Measurements from ENCODE around the gene MTMR6.

Gene MTMR6

GRCh38 chr13:25224151-25224550 lies 63.1 kb downstream of the MTMR6 start:
- in situ Hi-C loops (cut with HindIII; ENCODE audit: low sequenced_read_pairs), result no loop called here

- in situ Hi-C loops (cut with HindIII; ENCODE audit: low sequenced_read_pairs), result no loop called here
Observed at GRCh38 chr13:25222740-25223139, 64.5 kb downstream of the MTMR6 start.

- in situ Hi-C loops (cut with HindIII; ENCODE audit: low sequenced_read_pairs), result no loop called here
Observed at GRCh38 chr13:25218019-25218418, 69.3 kb downstream of the MTMR6 start.

GRCh38 chr13:25217023-25217885 lies 70.0 kb downstream of the MTMR6 start:
- in situ Hi-C loops (cut with HindIII; ENCODE audit: low sequenced_read_pairs), result no loop called here

- in situ Hi-C loops (cut with HindIII; ENCODE audit: low sequenced_read_pairs), result no loop called here
Observed at GRCh38 chr13:25215253-25215575, 72.1 kb downstream of the MTMR6 start.

- in situ Hi-C loops (cut with HindIII; ENCODE audit: low sequenced_read_pairs), result no loop called here
Observed at GRCh38 chr13:25214491-25215252, 72.6 kb downstream of the MTMR6 start.

- in situ Hi-C loops (cut with HindIII; ENCODE audit: low sequenced_read_pairs), result no loop called here
Observed at GRCh38 chr13:25213715-25214114, 73.6 kb downstream of the MTMR6 start.

GRCh38 chr13:25210842-25211569 lies 76.3 kb downstream of the MTMR6 start:
- in situ Hi-C loops (cut with HindIII; ENCODE audit: low sequenced_read_pairs), result no loop called here

GRCh38 chr13:25207291-25207810 lies 79.9 kb downstream of the MTMR6 start:
- in situ Hi-C loops (cut with HindIII; ENCODE audit: low sequenced_read_pairs), result no loop called here

GRCh38 chr13:25204863-25205262 lies 82.4 kb downstream of the MTMR6 start:
- in situ Hi-C loops (cut with HindIII; ENCODE audit: low sequenced_read_pairs), result no loop called here

- in situ Hi-C loops (cut with HindIII; ENCODE audit: low sequenced_read_pairs), result no loop called here
Observed at GRCh38 chr13:25203127-25203740, 84.1 kb downstream of the MTMR6 start.

- in situ Hi-C loops (cut with HindIII; ENCODE audit: low sequenced_read_pairs), result no loop called here
Observed at GRCh38 chr13:25200783-25201182, 86.5 kb downstream of the MTMR6 start.

- in situ Hi-C loops (cut with HindIII; ENCODE audit: low sequenced_read_pairs), result no loop called here
Observed at GRCh38 chr13:25198647-25199046, 88.6 kb downstream of the MTMR6 start.

- in situ Hi-C loops (cut with HindIII; ENCODE audit: low sequenced_read_pairs), result no loop called here
Observed at GRCh38 chr13:25196971-25197370, 90.3 kb downstream of the MTMR6 start.
